ENCODE data around the gene CDH23. TPM values are rescaled to one million over a fixed set of nuclear protein-coding genes. Genes with fewer than 3 reads are reported as not detected.

Gene CDH23
- total and polyA plus RNA-seq, 4 experiments from 2014 or later: 1.8 to 5.4 (median 3.6) TPM

DNA sequence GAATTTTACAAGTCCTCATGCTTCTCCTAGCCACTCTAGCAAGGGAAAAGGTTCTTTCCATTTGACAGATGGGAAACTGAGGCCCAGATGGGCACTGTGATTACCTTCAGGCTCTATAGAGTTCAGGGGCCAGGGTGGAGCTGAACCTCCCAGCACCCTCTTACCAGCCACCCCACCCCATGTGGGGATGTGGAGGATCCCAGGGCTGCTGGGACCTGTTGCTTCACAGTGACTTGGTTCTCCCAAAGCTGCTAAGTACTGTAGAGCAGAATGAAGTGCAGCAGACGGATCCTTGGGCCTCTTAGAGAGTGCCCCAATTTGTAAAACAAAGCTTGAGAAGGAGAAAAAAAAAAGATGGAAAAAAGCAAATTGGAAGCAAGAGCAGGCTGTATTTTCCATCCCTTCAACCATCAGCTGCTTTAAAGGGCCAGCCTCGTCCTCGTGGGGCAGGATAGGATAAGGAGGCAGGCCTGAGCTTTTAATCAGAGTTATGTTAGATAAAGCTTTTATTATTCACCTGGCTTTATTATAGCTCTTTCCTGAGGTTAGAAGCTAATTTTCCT, 147.0 kb downstream of the CDH23 start:
- Mint-ChIP-seq H3K9me3 (no peaks in the 10 kb centered on the region), H3K27me3 (peaks cover 0 to 7% of the 10 kb centered on the region in 2 donors), H3K27ac (peak overlapping the region in 1 of 7 donors; percentile 1), H3K4me1 (no peaks in the 10 kb centered on the region), H3K36me3 (no peaks in the 10 kb centered on the region), H3K4me3 (no peak overlapping the region)
- no peaks in the 10 kb centered on the region for H3K9me3 ChIP-seq (ENCODE audit: control insufficient read depth in 1 of 2, low read length in 2 of 2)
- no peak overlapping the region for H3K27ac ChIP-seq (ENCODE audit: low read depth, low read length)
- POLR2A ChIA-PET (ENCODE audit: partially characterized antibody): no interaction called here
- H3K36me3 ChIP-seq (ENCODE audit: insufficient read depth, low read length): no peaks in the 10 kb centered on the region
- no peaks in the 10 kb centered on the region for H3K27me3 ChIP-seq (ENCODE audit: insufficient read depth, low read length)
- no peak overlapping the region for H3K4me3 ChIP-seq (ENCODE audit: low read length in 2 of 2)
- intact Hi-C loops (cut with micrococcal nuclease): no loop called here
- no peak for DNase-seq
- CTCF ChIA-PET (ENCODE audit: partially characterized antibody): interaction anchor here (0.6 to 1.2 kb wide), 2 partner anchors 26 to 621 kb away, joined by 3 read pairs; no protein-coding TSS in a partner anchor
- no peaks in the 10 kb centered on the region for H3K4me1 ChIP-seq (ENCODE audit: insufficient read depth, low read length)

DNA sequence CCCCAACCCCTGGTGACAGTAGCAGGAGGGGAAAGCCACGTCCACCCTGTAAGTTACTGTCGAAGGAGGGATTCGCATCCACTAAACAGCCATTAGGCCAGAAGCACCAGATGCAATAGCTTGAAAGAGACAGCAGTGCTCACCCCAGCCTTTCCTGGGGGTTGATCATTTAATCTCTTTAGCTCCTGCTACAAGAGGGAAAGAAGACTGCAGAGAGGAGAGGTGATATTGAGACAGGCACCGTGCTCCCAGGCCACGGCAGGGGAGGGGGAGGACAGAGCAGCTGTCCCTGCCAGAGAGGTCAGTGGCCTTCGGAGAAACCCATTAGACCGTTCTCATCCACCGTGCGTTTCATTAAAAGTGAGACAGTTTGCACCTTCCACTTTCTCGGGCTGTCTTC, 148.3 kb downstream of the CDH23 start:
- no peaks in the 10 kb centered on the region for H3K36me3 Mint-ChIP-seq
- intact Hi-C loops (cut with micrococcal nuclease): no loop called here
- Histone ChIP-seq H3K27me3 (ENCODE audit: insufficient read depth, low read length) (no peaks in the 10 kb centered on the region), H3K27ac (ENCODE audit: low read depth, low read length) (no peak overlapping the region), H3K4me1 (ENCODE audit: insufficient read depth, low read length) (no peaks in the 10 kb centered on the region), H3K36me3 (ENCODE audit: insufficient read depth, low read length) (no peaks in the 10 kb centered on the region), H3K4me3 (ENCODE audit: low read length in 2 of 2) (no peak overlapping the region), H3K9me3 (ENCODE audit: control insufficient read depth in 1 of 2, low read length in 2 of 2) (no peaks in the 10 kb centered on the region)
- POLR2A ChIA-PET (ENCODE audit: partially characterized antibody): no interaction called here
- H3K9me3 Mint-ChIP-seq: no peaks in the 10 kb centered on the region
- DNase-seq: no peak
- no peaks in the 10 kb centered on the region for H3K4me1 Mint-ChIP-seq
- CTCF ChIA-PET (ENCODE audit: partially characterized antibody): interaction anchor here (1.6 kb wide), 1 partner anchor 24 kb away, joined by 4 read pairs; no protein-coding TSS in a partner anchor
- H3K4me3 Mint-ChIP-seq: no peak overlapping the region
- no peak overlapping the region for H3K27ac Mint-ChIP-seq
- H3K27me3 Mint-ChIP-seq: peaks cover 0 to 3% of the 10 kb centered on the region in 2 donors

GRCh38 chr10:71546220-71546619, 149.5 kb downstream of the CDH23 start:
- Mint-ChIP-seq H3K27ac (no peak overlapping the region), H3K4me1 (no peaks in the 10 kb centered on the region), H3K4me3 (no peak overlapping the region), H3K36me3 (no peaks in the 10 kb centered on the region), H3K9me3 (no peaks in the 10 kb centered on the region), H3K27me3 (peaks cover 0 to 3% of the 10 kb centered on the region in 2 donors)
- ChIA-PET POLR2A (ENCODE audit: partially characterized antibody) (no interaction called here), CTCF (ENCODE audit: partially characterized antibody) (interaction anchor here (1.6 kb wide), 1 partner anchor 22 kb away, joined by 4 read pairs; no protein-coding TSS in a partner anchor)
- no peak overlapping the region for H3K4me3 ChIP-seq (ENCODE audit: low read length in 2 of 2)
- H3K9me3 ChIP-seq (ENCODE audit: control insufficient read depth in 1 of 2, low read length in 2 of 2): no peaks in the 10 kb centered on the region
- no peaks in the 10 kb centered on the region for H3K27me3 ChIP-seq (ENCODE audit: insufficient read depth, low read length)
- no peaks in the 10 kb centered on the region for H3K4me1 ChIP-seq (ENCODE audit: insufficient read depth, low read length)
- no peak overlapping the region for H3K27ac ChIP-seq (ENCODE audit: low read depth, low read length)
- H3K36me3 ChIP-seq (ENCODE audit: insufficient read depth, low read length): no peaks in the 10 kb centered on the region
- no peak for DNase-seq
- intact Hi-C loops (cut with micrococcal nuclease): no loop called here

DNA sequence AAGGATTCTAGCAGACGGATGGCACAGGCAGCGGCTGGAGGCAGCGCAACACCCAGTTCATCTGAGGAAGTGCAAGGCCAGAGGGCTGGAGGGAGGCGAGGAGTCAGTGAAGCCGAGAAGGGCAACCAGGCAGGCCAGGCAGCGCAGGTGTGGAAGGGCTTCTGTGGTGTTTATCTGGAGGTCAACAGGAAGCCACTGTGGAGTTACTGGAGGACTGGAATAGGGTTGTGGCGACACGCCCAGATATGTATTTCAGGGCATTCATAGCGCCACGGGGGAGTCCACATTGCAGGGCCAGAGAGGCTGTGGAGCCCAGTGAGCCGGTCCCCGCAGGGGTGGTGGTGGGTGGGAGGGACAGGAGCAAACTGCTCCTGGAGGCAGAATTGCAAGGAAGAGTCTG, 150.6 kb downstream of the CDH23 start:
- H3K4me3 Mint-ChIP-seq: no peak overlapping the region
- Histone ChIP-seq H3K27ac (ENCODE audit: low read depth, low read length) (no peak overlapping the region), H3K4me3 (ENCODE audit: low read length in 2 of 2) (no peak overlapping the region), H3K27me3 (ENCODE audit: insufficient read depth, low read length) (no peaks in the 10 kb centered on the region), H3K36me3 (ENCODE audit: insufficient read depth, low read length) (no peaks in the 10 kb centered on the region), H3K9me3 (ENCODE audit: control insufficient read depth in 1 of 2, low read length in 2 of 2) (no peaks in the 10 kb centered on the region), H3K4me1 (ENCODE audit: insufficient read depth, low read length) (no peaks in the 10 kb centered on the region)
- no peaks in the 10 kb centered on the region for H3K9me3 Mint-ChIP-seq
- DNase-seq: no peak
- intact Hi-C loops (cut with micrococcal nuclease): no loop called here
- POLR2A ChIA-PET (ENCODE audit: partially characterized antibody): no interaction called here
- no peaks in the 10 kb centered on the region for H3K36me3 Mint-ChIP-seq
- peaks cover 0 to 1% of the 10 kb centered on the region in 2 donors for H3K27me3 Mint-ChIP-seq
- no peaks in the 10 kb centered on the region for H3K4me1 Mint-ChIP-seq
- no peak overlapping the region for H3K27ac Mint-ChIP-seq
- CTCF ChIA-PET (ENCODE audit: partially characterized antibody): no interaction called here

- intact Hi-C loops (cut with micrococcal nuclease): no loop called here
- Histone ChIP-seq H3K9me3 (ENCODE audit: control insufficient read depth in 1 of 2, low read length in 2 of 2) (no peaks in the 10 kb centered on the region), H3K27me3 (ENCODE audit: insufficient read depth, low read length) (no peaks in the 10 kb centered on the region), H3K4me1 (ENCODE audit: insufficient read depth, low read length) (no peaks in the 10 kb centered on the region), H3K4me3 (ENCODE audit: low read length in 2 of 2) (no peak overlapping the region), H3K36me3 (ENCODE audit: insufficient read depth, low read length) (no peaks in the 10 kb centered on the region), H3K27ac (ENCODE audit: low read depth, low read length) (no peak overlapping the region)
- Mint-ChIP-seq H3K27ac (no peak overlapping the region), H3K36me3 (no peaks in the 10 kb centered on the region), H3K4me1 (no peaks in the 10 kb centered on the region), H3K4me3 (no peak overlapping the region), H3K9me3 (no peaks in the 10 kb centered on the region), H3K27me3 (peaks cover 0 to 1% of the 10 kb centered on the region in 2 donors)
- no peak for DNase-seq
- CTCF ChIA-PET (ENCODE audit: partially characterized antibody): no interaction called here
- POLR2A ChIA-PET (ENCODE audit: partially characterized antibody): no interaction called here
These were observed 151.4 kb downstream of the CDH23 start for GRCh38 chr10:71547876-71548846.

- H3K36me3 Mint-ChIP-seq: no peaks in the 10 kb centered on the region
These were observed 153.2 kb downstream of the CDH23 start for GRCh38 chr10:71549766-71550533.

GRCh38 chr10:71550628-71551027, 153.9 kb downstream of the CDH23 start:
- no peak for DNase-seq
- no peak overlapping the region for H3K4me3 Mint-ChIP-seq
- intact Hi-C loops (cut with micrococcal nuclease): no loop called here
- no peaks in the 10 kb centered on the region for H3K9me3 ChIP-seq (ENCODE audit: control insufficient read depth in 1 of 2, low read length in 2 of 2)
- H3K27me3 Mint-ChIP-seq: no peaks in the 10 kb centered on the region
- no peaks in the 10 kb centered on the region for H3K4me1 Mint-ChIP-seq
- CTCF ChIA-PET (ENCODE audit: partially characterized antibody): interaction anchor here (0.7 to 1.0 kb wide), 2 partner anchors 25 to 31 kb away, joined by 3 read pairs; no protein-coding TSS in a partner anchor
- no peak overlapping the region for H3K27ac Mint-ChIP-seq
- no peaks in the 10 kb centered on the region for H3K36me3 Mint-ChIP-seq
- H3K27me3 ChIP-seq (ENCODE audit: insufficient read depth, low read length): no peaks in the 10 kb centered on the region
- H3K9me3 Mint-ChIP-seq: no peaks in the 10 kb centered on the region
- H3K27ac ChIP-seq (ENCODE audit: low read depth, low read length): no peak overlapping the region
- no peaks in the 10 kb centered on the region for H3K4me1 ChIP-seq (ENCODE audit: insufficient read depth, low read length)
- no peak overlapping the region for H3K4me3 ChIP-seq (ENCODE audit: low read length in 2 of 2)
- H3K36me3 ChIP-seq (ENCODE audit: insufficient read depth, low read length): no peaks in the 10 kb centered on the region
- POLR2A ChIA-PET (ENCODE audit: partially characterized antibody): no interaction called here

More at GRCh38 chr10:71549766-71550533, 153.2 kb downstream of the CDH23 start:
- CTCF ChIA-PET (ENCODE audit: partially characterized antibody): interaction anchor here (1.0 to 1.4 kb wide), 2 partner anchors 20 to 30 kb away, joined by 3 to 4 read pairs; no protein-coding TSS in a partner anchor
- Mint-ChIP-seq H3K27ac (no peak overlapping the region), H3K4me1 (no peaks in the 10 kb centered on the region), H3K9me3 (no peaks in the 10 kb centered on the region), H3K4me3 (no peak overlapping the region), H3K27me3 (peaks cover 0 to 1% of the 10 kb centered on the region in 2 donors)
- Histone ChIP-seq H3K27ac (ENCODE audit: low read depth, low read length) (no peak overlapping the region), H3K36me3 (ENCODE audit: insufficient read depth, low read length) (no peaks in the 10 kb centered on the region), H3K9me3 (ENCODE audit: control insufficient read depth in 1 of 2, low read length in 2 of 2) (no peaks in the 10 kb centered on the region), H3K4me3 (ENCODE audit: low read length in 2 of 2) (no peak overlapping the region), H3K27me3 (ENCODE audit: insufficient read depth, low read length) (no peaks in the 10 kb centered on the region), H3K4me1 (ENCODE audit: insufficient read depth, low read length) (no peaks in the 10 kb centered on the region)
- DNase-seq: no peak
- intact Hi-C loops (cut with micrococcal nuclease): no loop called here
- POLR2A ChIA-PET (ENCODE audit: partially characterized antibody): no interaction called here

Measured in CD4-positive, alpha-beta memory T cell (primary cell).